NCI-H2107 treated with DMSO at 0.1 percent for 48 hours (cell line): ENCODE results near the gene SLC8A1.

Experiments used
- DNase-seq: peaks from one replicate; lab custom pipeline; 2025; ENCODE audit not compliant: unreplicated experiment; lab: John Stamatoyannopoulos, UW

SLC8A1 gene

DNA sequence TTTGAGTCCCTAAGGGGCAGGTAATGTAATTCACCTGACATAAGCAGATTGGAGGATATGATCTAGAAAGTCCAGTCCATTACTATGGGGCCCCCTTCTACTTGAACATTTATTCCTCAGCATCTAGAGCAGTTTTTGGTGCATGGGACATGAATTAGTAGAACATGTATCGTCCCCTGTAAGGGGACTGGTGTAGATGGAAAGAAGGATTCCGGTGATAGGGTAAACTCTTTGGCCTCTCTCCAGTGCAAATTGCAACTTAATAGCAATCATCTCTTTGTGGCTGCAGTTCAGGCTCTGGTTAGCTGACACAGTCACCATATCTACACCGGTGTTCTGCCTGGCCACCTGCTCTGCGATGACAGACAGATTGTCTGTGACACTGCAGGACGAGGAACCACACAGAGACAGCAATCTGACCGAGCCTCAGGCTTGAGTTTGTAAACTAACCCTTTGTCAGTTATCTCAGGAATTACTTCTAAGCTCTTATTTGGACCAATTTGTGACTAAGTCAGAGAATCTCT lies 6.4 kb upstream of the SLC8A1 start:
- peak; percentile 60 for DNase-seq

DNA sequence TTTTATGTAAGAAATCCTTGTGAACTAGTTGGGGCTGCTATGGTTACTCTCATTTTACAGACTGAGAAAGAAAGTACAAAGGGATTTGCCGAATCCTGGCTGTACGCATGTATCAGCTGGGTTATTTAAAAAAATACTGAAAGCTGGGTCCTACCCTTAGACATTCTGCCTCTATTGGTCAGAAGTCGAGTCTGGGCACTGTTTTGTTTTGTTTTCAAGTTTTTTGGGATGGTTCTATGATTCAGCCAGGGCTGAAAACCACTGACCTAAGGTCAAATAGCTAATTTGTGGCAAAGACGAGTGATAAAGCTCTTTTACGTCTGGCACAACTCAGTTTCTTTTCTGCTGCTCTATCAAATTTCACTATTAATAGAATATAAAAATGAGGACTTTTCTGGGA lies 5.9 kb upstream of the SLC8A1 start:
- no peak for DNase-seq

DNA sequence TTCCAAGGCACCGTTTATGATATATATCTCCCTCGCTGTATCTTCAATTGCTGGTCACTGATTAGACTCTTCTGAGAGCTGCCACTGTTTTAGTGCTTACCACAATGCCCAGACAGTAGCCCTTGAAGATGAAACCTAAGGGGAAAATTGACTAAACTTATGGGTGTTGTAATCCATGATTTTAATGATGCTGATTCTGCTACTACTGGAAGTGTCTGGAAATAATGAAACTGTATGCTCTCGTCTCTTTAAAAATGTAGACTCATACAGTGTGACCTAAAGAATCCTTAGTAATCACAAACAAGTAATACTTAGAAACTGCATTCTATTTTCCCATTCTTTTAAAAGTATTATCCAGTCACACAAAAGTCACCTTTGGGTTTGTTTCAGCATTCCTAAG lies 5.5 kb upstream of the SLC8A1 start:
- DNase-seq, result no peak

DNA sequence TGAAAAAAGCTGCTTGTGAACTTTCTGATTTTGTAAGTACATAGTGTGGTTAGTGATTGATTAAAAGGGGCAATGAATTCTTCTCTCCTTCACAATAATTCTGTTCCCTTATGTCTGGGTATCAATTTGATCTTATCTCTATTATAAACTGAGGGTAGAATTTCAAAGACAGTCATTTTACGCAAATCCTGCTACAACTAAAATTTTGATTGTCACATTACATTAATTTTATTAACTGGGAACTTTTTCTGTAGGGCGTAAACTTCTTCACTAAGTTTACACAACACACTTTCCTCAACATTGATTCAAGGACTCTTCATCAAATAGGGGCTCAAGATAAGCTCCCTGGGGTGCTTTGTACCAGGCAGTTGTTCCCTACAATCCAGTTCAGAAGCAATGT lies 5.0 kb upstream of the SLC8A1 start:
- no peak for DNase-seq

DNA sequence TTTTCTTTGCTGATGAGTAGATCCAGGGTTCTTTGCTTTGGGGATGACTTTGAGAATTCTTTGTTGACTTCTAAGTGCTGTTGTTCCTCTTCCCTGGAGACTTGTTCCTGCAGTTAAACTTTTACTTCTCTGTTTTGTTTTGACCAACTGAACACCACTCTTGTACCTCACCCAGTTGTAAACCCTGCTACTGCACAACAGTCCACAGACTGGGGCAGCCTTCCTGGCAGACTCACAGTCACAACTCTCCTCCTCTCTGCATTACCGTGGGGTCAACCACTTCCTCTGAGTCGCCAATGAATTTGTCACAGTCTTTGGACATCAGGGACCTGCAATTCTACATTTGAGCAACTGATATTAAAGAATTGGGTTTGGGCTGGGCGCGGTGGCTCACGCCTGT lies 3.8 kb upstream of the SLC8A1 start:
- DNase-seq, result no peak

DNA sequence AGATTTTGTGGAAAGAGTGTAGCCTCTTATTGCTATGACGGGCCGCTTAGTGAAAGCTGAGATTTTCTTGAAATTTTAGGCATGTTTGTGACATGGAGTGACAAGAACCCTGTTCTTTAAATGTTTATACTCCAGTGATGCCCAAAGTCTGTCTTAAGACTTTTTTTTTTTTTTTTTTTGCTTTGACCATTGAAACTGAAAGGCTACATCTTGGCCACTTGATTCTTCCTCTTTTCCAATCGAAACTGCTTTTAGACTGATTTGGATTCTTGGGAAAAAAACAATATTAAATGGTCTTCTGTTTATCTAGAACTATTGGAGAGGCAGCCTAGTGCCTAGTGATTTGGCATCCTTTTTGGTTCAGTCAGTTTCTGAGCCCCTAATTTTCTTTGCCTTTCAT lies 2.4 kb upstream of the SLC8A1 start:
- no peak for DNase-seq

DNA sequence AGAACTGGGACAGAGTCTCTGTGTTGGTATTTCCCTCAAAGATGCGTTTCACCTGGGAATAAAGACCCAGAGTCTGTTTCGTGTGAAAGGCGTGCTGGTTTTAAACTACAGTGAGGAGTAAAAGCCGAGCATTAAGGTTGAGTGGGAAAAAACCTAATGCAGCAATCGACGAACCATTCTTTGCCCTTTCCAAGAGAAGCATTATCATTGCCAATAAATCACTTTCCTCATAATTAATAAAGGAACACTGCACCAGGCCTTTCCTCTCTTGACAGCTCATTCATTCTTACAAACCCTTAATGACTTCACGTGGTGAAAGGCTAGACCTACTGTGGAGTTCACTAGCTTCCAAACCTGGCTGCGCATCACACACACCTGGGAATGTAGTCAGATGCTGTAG lies 896 bp upstream of the SLC8A1 start:
- DNase-seq, result no peak

DNA sequence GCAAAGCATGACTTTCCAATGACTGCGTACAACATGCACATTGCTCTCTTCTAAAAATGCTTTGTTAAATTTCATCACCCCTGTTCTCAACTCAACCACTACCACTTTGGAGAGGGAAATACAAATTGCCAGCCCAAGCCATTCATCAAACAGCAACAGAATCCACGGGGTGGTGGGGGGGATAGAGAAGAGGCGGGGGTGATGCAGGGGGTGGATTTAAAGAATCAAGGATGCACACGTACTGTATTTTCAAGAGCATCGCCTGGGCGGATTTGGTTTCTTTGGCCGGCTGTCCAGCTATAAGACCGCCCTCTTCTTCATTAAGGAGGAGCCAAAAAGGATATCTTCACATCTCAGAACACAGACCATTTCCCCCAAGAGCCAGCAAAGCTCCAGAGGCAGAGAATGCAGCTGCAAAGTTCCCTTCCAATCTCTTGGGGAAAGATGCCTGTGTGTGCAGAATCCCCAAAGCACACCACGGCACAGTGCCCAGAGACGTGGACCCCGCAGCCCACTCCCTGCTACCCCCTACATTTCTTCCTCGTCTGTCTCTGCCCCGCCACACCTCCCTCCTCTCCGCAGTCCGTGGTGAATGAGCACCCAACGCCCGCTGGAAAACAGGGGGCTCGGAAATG lies 977 bp downstream of the SLC8A1 start:
- peak; percentile 8 for DNase-seq

DNA sequence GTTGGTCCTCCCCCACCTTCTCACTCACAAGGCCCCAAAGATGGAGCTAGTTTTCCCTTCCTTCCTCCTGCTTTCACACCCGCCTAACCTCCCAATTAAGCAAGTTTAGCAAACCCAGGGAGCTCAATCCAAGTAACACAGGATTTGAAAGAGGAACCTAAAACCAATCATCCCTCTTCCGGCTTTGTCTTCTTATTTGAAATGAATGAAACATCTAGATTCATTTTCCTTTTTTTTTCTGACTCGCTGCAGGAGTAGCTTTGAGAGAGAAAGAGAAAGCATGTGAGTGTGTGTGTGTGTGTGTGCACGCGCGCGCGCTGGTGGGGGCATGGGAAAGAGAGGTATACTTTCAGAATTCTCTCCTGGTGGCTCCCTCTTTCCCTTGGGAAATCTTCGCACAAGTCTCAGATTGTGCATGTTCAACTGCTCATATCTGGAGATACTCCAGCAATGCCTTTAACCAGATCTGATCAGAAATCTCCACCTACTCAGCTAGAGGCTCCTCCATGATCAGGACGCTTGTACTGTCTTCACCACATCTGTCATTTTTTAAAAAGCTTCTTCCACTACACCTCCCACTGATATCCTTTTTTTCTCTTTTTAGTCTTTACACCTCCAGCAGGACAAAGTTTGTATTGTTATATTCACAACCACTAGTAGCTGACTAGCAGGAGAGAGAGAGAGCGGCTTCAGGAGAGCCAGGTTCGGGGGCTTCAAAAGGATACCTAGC lies 1.7 kb downstream of the SLC8A1 start:
- DNase-seq, result peak; percentile 38

DNA sequence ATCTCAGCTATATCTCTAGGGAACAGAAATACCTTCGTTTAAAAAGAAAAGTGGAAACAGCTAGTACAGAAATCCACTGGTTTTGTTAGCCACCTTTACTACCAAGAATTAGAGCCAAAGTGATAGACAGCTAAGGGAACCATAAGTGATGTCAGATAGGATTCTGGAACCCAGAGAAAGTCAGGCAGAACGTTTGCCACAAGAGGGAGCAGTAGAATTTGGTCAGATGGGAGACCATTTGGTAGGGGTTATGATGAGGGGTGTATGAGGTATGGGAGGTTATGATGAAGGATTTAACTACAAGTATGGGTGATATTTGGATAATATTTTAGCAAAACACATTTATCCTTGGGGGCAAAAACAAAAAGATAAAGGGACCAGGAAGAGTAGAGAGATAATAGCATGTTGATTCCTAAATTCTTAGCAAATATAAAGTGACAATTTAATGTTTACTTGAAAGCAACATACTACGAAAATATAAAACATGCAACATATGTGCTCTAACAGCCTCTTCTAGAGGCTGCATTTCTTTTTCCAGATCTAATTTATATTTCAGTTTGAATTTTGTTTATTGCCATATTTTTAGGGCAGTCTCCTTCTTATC lies 3.3 kb downstream of the SLC8A1 start:
- DNase-seq, result peak; percentile 21

DNA sequence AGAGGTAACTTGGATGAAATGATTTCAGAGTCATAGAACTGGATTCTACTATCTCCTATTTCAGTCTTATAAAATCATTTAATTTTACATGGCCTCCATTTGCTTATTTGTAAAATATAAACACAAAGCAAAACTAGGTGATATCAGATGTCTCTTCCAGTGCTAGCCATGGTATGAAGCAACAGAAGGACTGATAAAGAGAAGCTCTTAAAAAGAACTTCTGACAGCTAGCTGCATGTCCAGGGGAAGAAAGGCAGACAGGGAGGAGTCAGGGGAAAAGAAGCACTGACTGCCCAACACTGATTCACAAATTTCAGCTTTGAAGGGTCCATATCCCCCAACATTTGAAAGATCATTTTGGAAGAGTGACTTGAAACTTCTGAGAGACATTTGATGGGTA lies 6.4 kb downstream of the SLC8A1 start:
- no peak for DNase-seq

DNA sequence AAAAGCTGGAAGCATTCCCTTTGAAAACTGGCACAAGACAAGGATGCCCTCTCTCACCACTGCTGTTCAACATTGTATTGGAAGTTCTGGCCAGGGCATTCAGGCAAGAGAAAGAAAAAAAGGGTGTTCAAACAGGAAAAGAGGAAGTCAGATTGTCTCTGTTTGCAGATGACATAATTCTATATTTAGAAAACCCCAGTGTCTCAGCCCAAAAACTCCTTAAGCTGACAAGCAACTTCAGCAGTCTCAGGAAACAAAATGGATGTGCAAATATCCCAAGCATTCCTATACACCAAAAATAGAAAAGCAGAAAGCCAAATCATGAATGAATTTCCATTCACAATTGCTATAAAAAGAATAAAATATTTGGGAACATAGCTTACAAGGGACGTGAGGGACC lies 11.1 kb downstream of the SLC8A1 start:
- DNase-seq, result no peak

DNA sequence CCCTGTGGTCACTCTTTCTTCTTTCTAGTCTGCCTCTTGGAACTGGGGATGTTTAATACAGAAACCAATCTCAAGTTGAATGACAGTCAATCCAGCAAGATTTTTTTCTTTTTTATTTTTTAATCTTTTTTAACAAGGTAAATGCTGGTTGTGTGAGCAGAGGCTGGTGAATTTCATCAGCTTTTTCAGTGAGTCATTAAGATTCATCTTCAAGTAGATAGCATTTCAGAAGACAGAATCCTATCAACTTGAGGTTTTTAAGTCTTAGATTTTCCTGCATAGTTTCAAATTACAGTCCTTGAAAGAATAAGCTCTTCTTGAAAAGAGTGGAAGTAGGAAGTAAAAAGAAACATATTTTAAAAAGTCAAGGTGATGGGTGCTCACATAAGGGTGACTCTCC lies 12.4 kb downstream of the SLC8A1 start:
- DNase-seq, result no peak

DNA sequence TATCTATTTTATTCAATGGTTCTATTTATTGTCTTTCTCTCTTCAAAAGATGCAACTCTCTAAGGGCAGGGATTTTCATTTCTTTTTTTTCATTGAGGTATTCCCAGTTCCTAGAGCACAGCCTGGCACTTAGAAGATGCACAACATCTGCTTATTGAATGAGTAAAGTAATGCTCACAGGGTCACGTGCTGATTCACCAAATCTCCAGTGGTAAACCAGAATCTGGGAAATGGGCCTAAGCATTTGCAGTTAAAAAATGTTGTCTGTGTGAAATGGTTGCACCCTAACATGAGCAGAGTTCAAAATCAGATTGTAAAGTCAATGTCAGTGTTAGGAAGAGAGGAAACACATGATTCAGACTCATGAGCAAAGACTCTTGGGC lies 15.8 kb downstream of the SLC8A1 start:
- DNase-seq, result no peak

DNA sequence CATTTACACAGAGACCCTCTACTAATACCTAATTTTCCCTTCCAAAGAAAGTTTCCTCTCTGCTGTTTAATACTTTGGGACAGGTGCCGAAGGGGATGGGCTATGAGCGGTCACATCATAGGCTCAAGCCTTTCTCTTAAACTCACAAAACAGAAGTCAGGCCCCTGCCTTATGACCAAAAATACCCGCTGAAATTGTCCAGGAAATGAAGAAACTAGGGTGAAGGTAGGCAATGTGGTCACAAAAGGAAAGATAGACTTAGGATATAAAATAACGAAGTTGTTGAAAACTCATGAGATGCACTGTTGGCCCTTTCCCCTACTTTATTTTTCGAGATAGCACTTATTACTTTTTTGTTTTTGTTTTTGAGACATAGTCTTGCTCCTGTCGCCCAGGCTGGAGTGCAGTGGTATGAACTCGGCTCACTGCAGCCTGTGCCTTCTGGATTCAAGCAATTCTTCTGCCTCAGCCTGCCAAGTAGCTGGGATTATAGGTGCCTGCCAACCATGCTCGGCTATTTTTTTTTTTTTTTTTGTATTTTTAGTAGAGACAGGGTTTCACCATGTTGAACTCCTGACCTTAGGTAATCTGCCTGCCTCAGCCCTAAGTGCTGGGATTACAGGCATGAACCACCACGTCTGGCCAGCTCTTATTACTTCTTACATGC lies 16.3 kb downstream of the SLC8A1 start:
- DNase-seq, result no peak

DNA sequence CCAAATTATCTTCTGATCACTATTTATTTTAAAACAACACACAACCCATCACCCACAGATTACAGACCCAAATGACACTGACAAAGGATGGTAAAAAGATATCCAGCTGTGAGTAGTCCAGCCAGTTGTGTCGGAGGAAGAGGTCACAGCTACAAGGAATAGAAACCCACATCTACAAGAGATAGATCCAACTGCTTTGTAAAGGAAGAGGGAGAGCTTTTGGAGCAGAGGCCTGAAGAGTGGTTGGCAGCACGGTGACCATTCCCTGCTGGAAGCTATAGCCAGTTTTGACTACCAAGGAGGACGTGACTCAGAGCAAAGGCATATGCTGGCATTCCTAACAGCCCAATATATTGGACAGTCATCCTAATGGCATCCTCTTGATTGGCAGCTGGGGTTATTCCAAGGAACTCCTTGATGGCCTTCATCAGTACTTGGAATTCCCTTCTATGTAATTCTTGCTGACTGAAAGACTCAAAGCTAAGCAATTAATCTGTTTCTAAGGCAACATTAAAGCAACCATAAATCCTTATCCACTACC lies 17.1 kb downstream of the SLC8A1 start:
- DNase-seq, result no peak

DNA sequence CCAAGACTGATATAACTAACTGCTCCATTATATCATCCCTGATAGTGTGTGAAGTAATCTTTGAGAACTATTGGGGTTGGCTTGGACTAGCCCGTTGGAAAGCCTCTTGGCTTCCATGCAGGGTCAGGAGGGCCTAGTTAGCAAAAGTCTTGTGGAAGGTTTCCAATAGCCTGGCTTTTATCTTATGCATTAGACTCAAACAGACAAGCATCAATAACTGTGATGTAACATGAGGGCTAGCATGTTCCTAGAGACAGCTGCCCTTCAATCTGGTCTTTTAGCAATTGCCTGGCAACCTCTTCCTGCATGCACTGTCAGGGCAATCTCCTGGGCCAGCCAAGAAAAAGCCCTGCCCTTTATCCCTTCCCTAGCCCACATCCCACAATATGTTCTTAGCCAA lies 18.2 kb downstream of the SLC8A1 start:
- DNase-seq, result no peak

DNA sequence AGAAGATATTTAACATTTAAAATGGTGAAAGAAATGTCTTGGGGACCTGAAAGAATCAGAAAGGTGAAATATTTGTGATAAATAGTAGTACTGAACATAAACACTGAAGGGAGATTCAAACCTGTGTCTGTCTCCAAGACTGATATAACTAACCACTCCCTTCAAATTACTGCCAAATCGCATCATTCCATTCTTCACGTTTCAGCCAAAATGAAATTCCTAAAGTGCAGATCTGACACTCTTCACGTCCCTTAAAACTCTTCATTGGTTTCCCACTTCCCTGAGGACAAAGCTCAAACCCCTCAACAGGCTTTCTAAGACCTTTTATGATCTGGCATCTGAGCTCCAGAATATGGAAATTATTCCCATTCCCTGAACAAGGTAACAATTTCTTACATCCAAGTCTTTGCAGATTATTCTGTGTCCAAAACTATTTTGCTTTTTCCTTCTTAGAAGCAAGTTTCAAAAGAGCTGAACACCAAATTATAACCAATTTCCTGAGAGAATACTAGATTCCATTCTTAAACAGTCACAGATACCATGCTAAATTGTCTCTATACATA lies 18.9 kb downstream of the SLC8A1 start:
- DNase-seq, result no peak

DNA sequence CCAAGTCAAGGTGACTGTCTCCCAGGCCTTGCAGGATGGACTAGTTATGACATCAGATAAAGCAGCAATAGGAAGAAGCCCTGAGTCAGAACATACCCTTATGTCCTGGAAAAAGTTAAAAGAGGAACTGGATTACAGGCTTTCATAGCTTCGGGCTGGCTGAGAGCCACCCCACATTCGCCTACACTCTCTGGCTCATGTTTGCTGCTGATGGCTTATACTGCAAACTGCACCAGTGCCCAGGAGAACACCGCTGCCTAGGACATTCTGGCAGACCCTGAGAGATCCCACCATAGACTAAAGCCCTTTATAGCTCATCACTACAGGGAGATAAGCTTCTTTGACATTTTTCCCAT lies 20.3 kb downstream of the SLC8A1 start:
- DNase-seq, result no peak

DNA sequence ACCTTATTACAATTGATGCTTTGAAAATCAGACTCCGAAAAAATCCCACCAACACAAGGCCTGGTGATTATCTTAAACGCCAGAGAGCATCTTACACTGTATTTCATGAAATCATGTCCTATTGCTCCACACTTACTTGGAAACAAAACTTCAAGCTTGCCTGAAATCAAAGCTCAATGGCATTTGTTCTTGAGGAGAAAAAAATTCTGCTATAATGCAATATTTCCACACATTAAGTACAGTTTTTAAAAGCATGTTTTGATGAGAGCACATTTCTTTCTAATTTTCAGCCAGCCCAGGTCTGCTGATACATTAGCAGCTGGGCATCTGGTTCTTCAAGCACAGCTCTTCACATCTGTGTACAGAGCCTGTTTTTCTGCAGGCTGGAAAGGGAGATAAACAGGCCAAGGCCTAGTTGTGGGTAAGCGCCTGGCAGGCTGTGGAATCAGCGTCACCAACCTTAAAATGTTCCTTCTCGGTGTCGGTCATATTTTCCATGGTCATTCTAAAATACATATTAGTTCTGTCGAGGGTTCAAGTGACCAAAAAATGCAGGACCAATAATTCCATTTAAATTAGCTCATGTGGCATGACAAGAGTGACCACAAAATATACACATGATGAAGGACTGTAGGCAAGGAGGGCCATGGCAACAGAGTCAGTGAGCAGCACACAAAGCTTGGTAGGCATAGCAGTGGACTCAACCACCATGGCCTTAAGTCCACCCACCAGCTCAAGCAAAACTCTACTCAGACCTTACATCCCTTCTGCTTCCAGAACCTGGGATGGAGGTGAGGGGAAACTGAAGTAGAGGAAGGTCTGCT lies 20.9 kb downstream of the SLC8A1 start:
- no peak for DNase-seq

DNA sequence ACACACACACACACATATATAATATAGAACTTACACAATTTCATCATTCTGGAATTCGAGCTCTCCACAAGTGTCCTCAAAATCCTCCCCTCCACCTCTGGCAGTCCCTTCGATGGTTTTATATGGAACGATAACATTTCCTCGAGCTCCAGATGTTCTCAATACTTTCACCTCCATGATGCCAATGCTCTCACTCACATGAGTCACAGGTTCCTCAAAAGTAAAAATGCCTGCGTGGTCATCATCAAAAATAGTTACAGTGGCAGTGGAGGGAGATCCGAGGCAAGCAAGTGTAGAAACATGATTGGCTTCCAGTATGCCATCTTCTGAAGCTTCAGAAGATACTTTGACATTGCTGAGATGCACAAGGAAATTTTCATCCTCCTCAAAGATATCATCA lies 23.5 kb downstream of the SLC8A1 start:
- no peak for DNase-seq
